Transverse colon (tissue), 4 donors: ENCODE measurements around the gene TMBIM1. TPM values are rescaled to one million over a fixed set of nuclear protein-coding genes. Genes with fewer than 3 reads are reported as not detected.

Source experiments
- DNase-seq: peaks from one replicate; pipeline ENCODE4 v3.0.0-alpha.2; 2019
- H3K27ac ChIP-seq, 4 donors: fragments of 200-600 bp; sonication (generic); 2 replicates each; pipeline ENCODE4 v1.5.1; 2016 to 2018; ENCODE audit warnings: inconsistent platforms in 4 of 4
- H3K27me3 ChIP-seq: fragments of 200-600 bp; sonication (generic); 2 replicates; pipeline ENCODE4 v1.5.1; 2017; ENCODE audit warnings: inconsistent platforms
- H3K36me3 ChIP-seq, 4 donors: fragments of 200-600 bp; sonication (generic); 2 replicates each; pipeline ENCODE4 v1.5.1; 2017 to 2019; ENCODE audit warnings: inconsistent platforms in 4 of 4
- H3K4me1 ChIP-seq, 4 donors: fragments of 200-600 bp; sonication (generic); 2 replicates each; pipeline ENCODE4 v1.5.1; 2017 to 2020; ENCODE audit warnings: inconsistent platforms in 4 of 4
- H3K4me3 ChIP-seq, 4 donors: fragments of 200-600 bp; sonication (generic); 1 replicate in 1 of 4; 2 replicates in 3 of 4; pipeline versions ENCODE4 v1.5.1 to v1.6.1; 2017 to 2019; ENCODE audit warnings: inconsistent platforms in 4 of 4
- H3K9me3 ChIP-seq, 2 donors: fragments of 200-600 bp; sonication (generic); 2 replicates each; pipeline ENCODE4 v1.5.1; 2017 to 2019; ENCODE audit warnings: inconsistent platforms in 2 of 2
- EP300 ChIP-seq: sonication (generic); formaldehyde crosslinking; IDR thresholded peaks from one replicate; pipeline ENCODE4 v1.6.1; 2017; ENCODE audit warnings: antibody characterized with exemption, low read depth
- POLR2A ChIP-seq: fragments of 450-650 bp; IDR thresholded peaks from one replicate; pipeline ENCODE4 v1.6.1; 2016; ENCODE audit warnings: antibody characterized with exemption, mild to moderate bottlenecking, moderate library complexity
- POLR2AphosphoS5 ChIP-seq, 3 donors: sonication (generic); formaldehyde crosslinking; IDR thresholded peaks; one replicate each; pipeline ENCODE4 v1.6.1; 2016; ENCODE audit warnings: antibody characterized with exemption in 3 of 3
- WGBS, 2 donors: methylation state at CpG; one replicate each; pipeline ENCODE4 v1.1.5; 2018; ENCODE audit warnings: low coverage in 1 of 2; 5-methylcytosine and 5-hydroxymethylcytosine counted together
- in situ Hi-C, 4 donors: fragments of 200-750 bp; cut with MboI; loops; one replicate each; pipeline versions ENCODE4 v1.15.0 to v1.15.1; 2017; ENCODE audit warnings: low sequenced_read_pairs in 3 of 4, low pct_ligation_motif_present in 1 of 4, low pct_unique_long_range_greater_than_20kb in 1 of 4
- intact Hi-C: fragments of 100-400 bp; cut with DNase I; formaldehyde crosslinking; loops from one replicate; pipeline ENCODE4 v1.15.1; 2023; ENCODE audit warnings: low total_unique reads
- total RNA-seq, 4 donors: library from RNA; depleted of rRNA; stranded (reverse); fragments of >200 nt; gene quantifications; one replicate each; pipeline ENCODE4 v1.1.0, GENCODE V29; 2016
- TF ChIP-seq, protein P1 (sequence below), 5 experiments: fragments of 200-600 bp in 3 of 5; fragments of 450-650 bp in 2 of 5; sonication (generic) in 3 of 5; IDR thresholded peaks; 1 replicate in 2 of 5; 2 replicates in 3 of 5; pipeline ENCODE4 v1.5.1; 2016 to 2017; ENCODE audit warnings: antibody characterized with exemption in 5 of 5, inconsistent platforms in 3 of 5, mild to moderate bottlenecking in 2 of 5, moderate library complexity in 1 of 5

TMBIM1 gene
- total RNA-seq, 4 donors from 2014 or later = 80.0 to 356 (median 200) TPM

DNA sequence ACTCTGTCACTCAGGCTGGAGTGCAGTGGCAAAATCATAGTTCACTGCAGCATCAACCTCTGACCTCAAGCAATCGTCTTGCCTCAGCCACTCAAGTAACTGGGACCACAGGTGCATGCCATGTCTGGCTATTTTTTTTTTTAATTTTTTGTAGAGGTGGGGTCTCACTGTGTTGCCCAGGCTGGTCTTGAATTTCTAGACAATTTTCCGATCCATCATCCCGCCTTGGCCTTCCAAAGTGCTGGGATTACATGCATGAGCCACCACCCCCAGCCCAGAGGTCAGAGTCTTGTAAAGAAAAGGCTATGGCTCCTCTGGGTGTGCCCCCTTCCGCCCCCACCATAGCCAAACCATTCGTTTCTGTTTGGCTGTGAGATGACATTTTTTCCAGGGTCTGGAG, 13.1 kb upstream of the TMBIM1 start:
- H3K36me3 ChIP-seq = no peaks in the 10 kb centered on the region
- no peaks in the 10 kb centered on the region for H3K27me3 ChIP-seq
- H3K27ac ChIP-seq = no peak overlapping the region
- no peaks in the 10 kb centered on the region for H3K9me3 ChIP-seq
- intact Hi-C loops = no loop called here
- TF ChIP-seq, protein P1, sequence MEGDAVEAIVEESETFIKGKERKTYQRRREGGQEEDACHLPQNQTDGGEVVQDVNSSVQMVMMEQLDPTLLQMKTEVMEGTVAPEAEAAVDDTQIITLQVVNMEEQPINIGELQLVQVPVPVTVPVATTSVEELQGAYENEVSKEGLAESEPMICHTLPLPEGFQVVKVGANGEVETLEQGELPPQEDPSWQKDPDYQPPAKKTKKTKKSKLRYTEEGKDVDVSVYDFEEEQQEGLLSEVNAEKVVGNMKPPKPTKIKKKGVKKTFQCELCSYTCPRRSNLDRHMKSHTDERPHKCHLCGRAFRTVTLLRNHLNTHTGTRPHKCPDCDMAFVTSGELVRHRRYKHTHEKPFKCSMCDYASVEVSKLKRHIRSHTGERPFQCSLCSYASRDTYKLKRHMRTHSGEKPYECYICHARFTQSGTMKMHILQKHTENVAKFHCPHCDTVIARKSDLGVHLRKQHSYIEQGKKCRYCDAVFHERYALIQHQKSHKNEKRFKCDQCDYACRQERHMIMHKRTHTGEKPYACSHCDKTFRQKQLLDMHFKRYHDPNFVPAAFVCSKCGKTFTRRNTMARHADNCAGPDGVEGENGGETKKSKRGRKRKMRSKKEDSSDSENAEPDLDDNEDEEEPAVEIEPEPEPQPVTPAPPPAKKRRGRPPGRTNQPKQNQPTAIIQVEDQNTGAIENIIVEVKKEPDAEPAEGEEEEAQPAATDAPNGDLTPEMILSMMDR (IDR thresholded peaks at IDR 0.05) = no peak
- TF ChIP-seq POLR2AphosphoS5 (IDR thresholded peaks at IDR 0.05) (no peak), EP300 (no peak), POLR2A (no peak)
- in situ Hi-C loops = loop anchor here in 1 of 4 donors (10.0 kb wide), 1 partner anchor 159 kb away; no protein-coding TSS in a partner anchor
- DNase-seq = no peak
- 48 to 79% methylated on average over 2 to 5 of the region's 5 CpGs for WGBS, 2 donors
- peaks cover 0 to 9% (median 1%) of the 10 kb centered on the region in 4 donors for H3K4me1 ChIP-seq
- no peak overlapping the region for H3K4me3 ChIP-seq

DNA sequence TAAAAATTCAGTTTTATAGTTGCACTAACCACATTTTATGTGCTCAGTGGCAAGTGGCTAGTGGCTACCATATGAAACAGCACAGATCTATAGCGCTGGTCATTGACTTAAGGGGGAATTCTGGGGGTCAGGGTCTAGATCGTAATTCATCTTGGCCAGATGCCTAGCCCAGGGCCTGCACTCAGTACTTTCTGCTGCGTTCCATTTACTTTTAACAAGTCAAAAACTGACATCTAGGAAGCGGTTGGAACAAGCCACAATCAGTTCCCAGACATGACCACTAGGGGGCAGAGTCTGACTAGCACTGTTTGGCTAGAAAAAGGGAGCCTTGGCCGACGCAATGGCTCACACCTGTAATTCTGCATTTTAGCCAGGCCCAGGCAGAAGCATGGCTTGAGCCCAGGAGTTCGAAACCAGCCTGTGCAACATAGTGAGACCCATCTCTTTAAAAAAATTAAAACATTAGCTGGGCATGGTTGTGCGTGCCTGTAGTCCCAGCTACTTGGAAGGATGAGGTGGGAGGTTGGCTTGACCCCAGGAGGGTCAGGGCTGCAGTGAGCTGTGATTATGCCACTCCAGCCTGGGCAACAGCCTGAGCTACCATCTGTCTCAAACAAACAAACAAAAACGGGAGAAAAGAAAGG, 9.0 kb upstream of the TMBIM1 start:
- DNase-seq = peak; percentile 93
- intact Hi-C loops = loop anchor here (5.0 kb wide), 1 partner anchor 56 kb away; the partner anchor contains the start of gene CATIP
- in situ Hi-C loops = loop anchor here in 2 of 4 donors (5.0 to 10.0 kb wide), 3 partner anchors 51 to 164 kb away; partner anchors contain the start of gene CATIP (in 1 of the 2)
- TF ChIP-seq POLR2AphosphoS5 (IDR thresholded peaks at IDR 0.05) (peak in 2 of 3 donors; percentile 31 to 34), POLR2A (no peak), EP300 (no peak)
- TF ChIP-seq, protein P1 (IDR thresholded peaks at IDR 0.05) = peak; percentile 96 to 98 (median 97)
- H3K4me1 ChIP-seq = peaks cover 0 to 7% (median 1%) of the 10 kb centered on the region in 4 donors
- no peaks in the 10 kb centered on the region for H3K27me3 ChIP-seq
- no peak overlapping the region for H3K4me3 ChIP-seq
- H3K36me3 ChIP-seq = no peaks in the 10 kb centered on the region
- WGBS, 2 donors = 0 to 7% methylated on average over 1 to 9 of the region's 9 CpGs
- H3K27ac ChIP-seq = peak overlapping the region in 1 of 4 donors; percentile 33
- no peaks in the 10 kb centered on the region for H3K9me3 ChIP-seq

DNA sequence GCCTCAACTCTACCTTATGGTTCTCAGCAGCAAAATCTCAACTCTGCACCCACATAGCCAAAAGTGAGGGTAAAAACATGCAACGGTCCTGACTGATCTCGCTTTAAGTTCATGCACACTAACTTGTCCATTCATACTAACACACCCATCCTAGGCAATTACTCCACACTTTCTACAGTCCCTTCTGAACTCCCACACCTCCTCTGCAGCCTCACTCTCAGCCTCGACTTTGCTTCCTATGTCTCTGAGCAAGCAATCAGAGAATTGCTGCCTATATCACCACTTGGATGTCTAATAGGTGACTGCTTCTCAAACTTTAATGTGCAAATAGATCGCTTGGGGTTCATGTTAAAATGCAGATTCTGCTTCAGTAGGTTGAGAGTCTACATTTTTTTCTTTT, 7.8 kb upstream of the TMBIM1 start:
- Histone ChIP-seq H3K27ac (no peak overlapping the region), H3K4me1 (peaks cover under 1 to 11% (median 5%) of the 10 kb centered on the region in 4 donors), H3K27me3 (no peaks in the 10 kb centered on the region), H3K9me3 (no peaks in the 10 kb centered on the region), H3K4me3 (no peak overlapping the region), H3K36me3 (no peaks in the 10 kb centered on the region)
- WGBS, 2 donors = 77 to 80% methylated on average over 4 of the region's 4 CpGs
- DNase-seq = no peak
- in situ Hi-C loops = loop anchor here in 2 of 4 donors (5.0 to 10.0 kb wide), 3 partner anchors 52 to 165 kb away; partner anchors contain the start of gene CATIP (in 1 of the 2)
- intact Hi-C loops = loop anchor here (5.0 kb wide), 1 partner anchor 57 kb away; the partner anchor contains the start of gene CATIP
- TF ChIP-seq, protein P1 (IDR thresholded peaks at IDR 0.05) = no peak
- TF ChIP-seq POLR2AphosphoS5 (IDR thresholded peaks at IDR 0.05) (no peak), EP300 (no peak), POLR2A (no peak)

DNA sequence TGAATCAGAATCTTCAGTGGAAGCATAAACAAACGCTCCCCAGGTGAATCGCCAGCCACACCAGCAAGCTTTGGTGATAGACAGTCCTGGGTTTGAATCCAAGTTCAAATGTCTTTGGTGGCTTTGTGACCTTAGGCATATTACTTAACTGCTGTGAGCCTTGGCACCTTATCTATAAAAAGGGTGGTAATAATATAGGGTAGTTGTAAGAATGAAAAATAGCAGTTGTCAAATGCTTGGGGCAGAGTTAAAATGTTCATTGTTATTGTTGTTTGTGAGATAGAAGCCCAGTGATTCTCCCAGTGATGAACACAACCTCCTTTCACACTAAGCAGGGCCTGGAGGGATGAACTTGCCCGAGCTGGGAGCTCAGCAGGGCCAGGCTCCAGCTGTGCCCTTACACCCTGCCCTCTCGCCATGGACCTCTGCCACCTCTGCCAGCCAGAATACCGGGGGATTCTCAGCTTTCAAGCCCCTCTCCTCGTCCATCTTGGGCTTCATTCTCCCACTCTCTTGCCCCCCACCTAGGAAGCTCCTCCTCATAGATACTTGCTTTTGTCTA, 6.1 kb upstream of the TMBIM1 start:
- intact Hi-C loops (no loop called here), in situ Hi-C loops (loop anchor here in 3 of 4 donors (10.0 to 25.0 kb wide), 2 partner anchors 89 to 96 kb away; partner anchors contain the start of genes CTDSP1 (in 3 of the 3) and SLC11A1 (in 2 of the 3))
- Histone ChIP-seq H3K4me1 (peaks cover 4 to 27% (median 19%) of the 10 kb centered on the region in 4 donors), H3K27ac (peak overlapping the region in 1 of 4 donors; percentile 23), H3K4me3 (no peak overlapping the region), H3K9me3 (no peaks in the 10 kb centered on the region), H3K27me3 (no peaks in the 10 kb centered on the region), H3K36me3 (no peaks in the 10 kb centered on the region)
- TF ChIP-seq EP300 = no peak
- TF ChIP-seq, protein P1 (IDR thresholded peaks at IDR 0.05) = no peak
- no peak for TF ChIP-seq POLR2A
- TF ChIP-seq POLR2AphosphoS5 (IDR thresholded peaks at IDR 0.05) = no peak
- DNase-seq = no peak
- 78% methylated on average over 6 of the region's 6 CpGs; no CpG with 5 or more reads in 1 of the 2 donors for WGBS, 2 donors
